SJSA1 (cell line): ENCODE results near the gene GRIN2B. TPM values are rescaled to one million over a fixed set of nuclear protein-coding genes. Genes with fewer than 3 reads are reported as not detected.

Experiments
- DNase-seq, 2 experiments: peaks; one replicate each; pipeline ENCODE4 v3.0.0-alpha.2; 2015 to 2020; ENCODE audit warnings: low spot score in 2 of 2, low read depth in 1 of 2
- H3K27ac ChIP-seq: fragments of 250-450 bp; sonication (Bioruptor Pico); 2 replicates; pipeline ENCODE4 v1.5.1; 2020; ENCODE audit warnings: mild to moderate bottlenecking, moderate library complexity
- H3K27me3 ChIP-seq: fragments of 250-450 bp; sonication (Bioruptor Pico); replicated peaks from 2 replicates; pipeline ENCODE4 v1.5.1; 2020; ENCODE audit warnings: mild to moderate bottlenecking, moderate library complexity
- H3K36me3 ChIP-seq: fragments of 250-450 bp; sonication (Bioruptor Pico); 2 replicates; pipeline ENCODE4 v1.5.1; 2020; ENCODE audit warnings: mild to moderate bottlenecking
- H3K4me1 ChIP-seq: fragments of 250-450 bp; sonication (Bioruptor Pico); replicated peaks from 2 replicates; pipeline ENCODE4 v1.6.1; 2021; ENCODE audit warnings: mild to moderate bottlenecking
- H3K4me3 ChIP-seq: fragments of 250-450 bp; sonication (Bioruptor Pico); 2 replicates; pipeline ENCODE4 v1.5.1; 2020; ENCODE audit warnings: mild to moderate bottlenecking
- H3K9me3 ChIP-seq: fragments of 250-450 bp; sonication (Bioruptor Pico); replicated peaks from 2 replicates; pipeline ENCODE4 v1.5.1; 2020; ENCODE audit warnings: mild to moderate bottlenecking
- total RNA-seq: library from RNA; depleted of rRNA; stranded (reverse); fragments of >200 nt; shearing (Covaris generic); gene quantifications from 2 replicates; pipeline ENCODE4 v1.2.3, GENCODE V29; 2014; rRNA removed

Gene GRIN2B
- not detected in 2 replicates for total RNA-seq

GRCh38 chr12:13981296-13981962 lies at the start of gene GRIN2B:
TSS of gene GRIN2B (minus strand) at chr12:13981602. CDS start at chr12:13866208, 115,394 bp downstream.
- Histone ChIP-seq H3K27me3 (peaks cover 28% of the 10 kb centered on the region), H3K9me3 (no peaks in the 10 kb centered on the region), H3K4me3 (no peak within 1 kb of the TSS), H3K27ac (no peak within 1 kb of the TSS), H3K4me1 (no peaks in the 10 kb centered on the region), H3K36me3 (no peaks in the 10 kb centered on the region)
- DNase-seq = no peak

DNA sequence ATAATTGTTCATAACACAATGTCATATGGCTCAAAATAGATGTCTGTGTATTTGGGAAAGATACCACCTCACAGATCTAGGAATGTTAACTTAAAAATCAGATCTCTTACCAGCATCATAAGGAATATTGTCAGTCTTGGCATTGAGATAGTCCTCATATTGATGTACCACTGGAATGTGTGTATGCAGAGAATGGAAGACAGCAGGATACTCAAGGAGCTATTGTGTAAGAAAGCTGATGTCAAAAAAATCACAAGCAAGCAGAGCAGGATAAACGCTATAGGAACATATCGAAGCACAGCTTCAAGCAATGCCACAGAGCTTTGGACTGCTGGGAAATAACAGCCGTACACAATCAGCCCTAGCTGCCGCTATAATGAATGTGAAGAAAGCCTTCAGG lies 45.1 kb upstream of the GRIN2B start:
- no peak overlapping the region for H3K27ac ChIP-seq
- no peak overlapping the region for H3K4me3 ChIP-seq
- no peaks in the 10 kb centered on the region for H3K36me3 ChIP-seq
- no peaks in the 10 kb centered on the region for H3K27me3 ChIP-seq
- no peak for DNase-seq
- H3K4me1 ChIP-seq = no peaks in the 10 kb centered on the region
- H3K9me3 ChIP-seq = no peaks in the 10 kb centered on the region

DNA sequence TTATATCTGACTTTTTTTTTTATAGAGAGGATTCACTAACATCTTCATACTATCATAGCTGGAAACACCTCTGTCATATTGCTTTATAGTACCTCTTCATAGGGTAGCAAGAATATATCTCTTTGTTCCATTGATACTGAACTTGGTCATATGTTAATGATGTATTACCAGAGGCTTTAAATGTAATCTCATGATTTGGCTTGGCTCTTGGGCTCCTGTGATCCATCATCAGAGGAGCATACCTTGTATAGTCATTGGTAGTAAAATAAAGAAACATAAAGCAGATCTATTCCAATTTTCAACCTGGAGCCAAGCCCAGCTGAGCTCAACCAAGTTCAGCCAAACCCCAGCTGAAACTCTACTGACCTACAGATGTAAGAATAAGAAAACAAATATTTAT lies 43.2 kb upstream of the GRIN2B start:
- H3K4me1 ChIP-seq = no peaks in the 10 kb centered on the region
- no peaks in the 10 kb centered on the region for H3K9me3 ChIP-seq
- H3K27me3 ChIP-seq = no peaks in the 10 kb centered on the region
- H3K27ac ChIP-seq = no peak overlapping the region
- no peak for DNase-seq
- no peak overlapping the region for H3K4me3 ChIP-seq
- no peaks in the 10 kb centered on the region for H3K36me3 ChIP-seq

- DNase-seq = no peak
- no peak overlapping the region for H3K27ac ChIP-seq
- H3K4me3 ChIP-seq = no peak overlapping the region
- no peaks in the 10 kb centered on the region for H3K4me1 ChIP-seq
- H3K27me3 ChIP-seq = no peaks in the 10 kb centered on the region
- no peaks in the 10 kb centered on the region for H3K9me3 ChIP-seq
- no peaks in the 10 kb centered on the region for H3K36me3 ChIP-seq
These were observed 36.7 kb upstream of the GRIN2B start for GRCh38 chr12:14018080-14018479.

GRCh38 chr12:14010989-14011388 lies 29.6 kb upstream of the GRIN2B start:
- Histone ChIP-seq H3K27ac (no peak overlapping the region), H3K9me3 (no peaks in the 10 kb centered on the region; the same call in 1 of the 2 replicates), H3K4me3 (no peak overlapping the region), H3K27me3 (no peaks in the 10 kb centered on the region), H3K36me3 (no peaks in the 10 kb centered on the region), H3K4me1 (no peaks in the 10 kb centered on the region)
- DNase-seq = no peak

- H3K4me3 ChIP-seq = no peak overlapping the region
- DNase-seq = no peak
- H3K27ac ChIP-seq = no peak overlapping the region
- no peaks in the 10 kb centered on the region for H3K4me1 ChIP-seq
- no peaks in the 10 kb centered on the region; the same call in 1 of the 2 replicates for H3K9me3 ChIP-seq
- H3K27me3 ChIP-seq = no peaks in the 10 kb centered on the region
- no peaks in the 10 kb centered on the region for H3K36me3 ChIP-seq
These were observed 26.2 kb upstream of the GRIN2B start for GRCh38 chr12:14007639-14008038.

DNA sequence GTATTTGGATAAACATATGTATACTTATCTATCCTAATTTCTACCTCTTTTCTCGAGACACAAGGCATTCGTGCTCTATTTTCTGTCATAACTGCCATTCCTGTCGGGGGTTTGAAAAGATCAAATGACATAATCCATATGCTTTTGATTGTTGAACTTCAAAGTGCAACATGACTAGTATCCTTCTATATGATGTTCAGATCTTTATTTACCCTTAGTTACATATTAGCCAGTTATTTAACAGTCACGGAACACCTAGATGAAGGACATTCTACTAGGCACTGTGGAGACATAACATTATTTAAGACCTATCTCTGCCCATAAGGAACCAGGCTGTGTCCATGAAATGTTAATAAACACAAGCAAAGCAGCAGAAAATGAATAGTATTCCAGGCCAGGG lies 11.2 kb upstream of the GRIN2B start:
- Histone ChIP-seq H3K4me1 (no peaks in the 10 kb centered on the region), H3K36me3 (no peaks in the 10 kb centered on the region), H3K27me3 (no peaks in the 10 kb centered on the region), H3K27ac (no peak overlapping the region), H3K4me3 (no peak overlapping the region), H3K9me3 (no peaks in the 10 kb centered on the region)
- no peak for DNase-seq

DNA sequence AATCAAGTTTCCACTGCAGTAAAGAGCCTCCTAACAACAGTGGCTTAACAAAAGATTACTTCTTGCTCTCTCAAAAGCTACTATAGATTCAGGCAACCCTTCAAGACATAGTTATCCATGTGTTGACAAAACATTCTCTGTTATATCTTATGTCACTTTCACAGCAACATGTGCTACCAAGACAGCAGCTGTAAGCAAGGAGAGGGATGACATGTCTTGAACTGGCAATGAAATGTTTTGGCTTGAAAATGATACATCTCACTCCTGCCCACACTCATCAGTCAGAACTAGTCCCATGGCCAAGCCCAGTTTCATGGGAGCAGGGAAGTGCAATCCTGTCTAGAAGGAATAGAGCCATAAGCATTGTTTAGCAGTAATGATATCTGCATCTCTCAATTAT lies 10.7 kb upstream of the GRIN2B start:
- Histone ChIP-seq H3K36me3 (no peaks in the 10 kb centered on the region), H3K4me1 (no peaks in the 10 kb centered on the region), H3K27ac (no peak overlapping the region), H3K27me3 (no peaks in the 10 kb centered on the region), H3K9me3 (no peaks in the 10 kb centered on the region), H3K4me3 (no peak overlapping the region)
- DNase-seq = no peak

DNA sequence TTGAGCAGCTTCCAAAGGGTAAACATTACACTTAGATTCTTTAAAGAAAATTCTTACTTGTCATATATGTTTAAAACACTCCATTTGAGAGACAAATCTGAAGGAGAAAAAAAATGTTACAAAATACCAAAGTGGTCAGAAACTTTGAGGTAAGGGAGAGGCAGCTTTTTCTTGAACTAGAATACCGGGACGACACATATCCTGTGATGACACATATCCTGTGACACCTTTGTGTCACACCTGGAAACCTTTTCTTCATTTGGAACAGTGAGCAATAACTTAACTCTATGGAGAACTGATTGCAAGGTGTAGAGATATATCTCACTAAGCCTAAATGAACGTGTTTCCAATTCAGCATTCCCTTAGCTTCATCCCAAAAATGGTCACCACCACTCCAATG lies 4.6 kb upstream of the GRIN2B start:
- Histone ChIP-seq H3K4me3 (no peak overlapping the region), H3K27me3 (peaks cover 14% of the 10 kb centered on the region), H3K4me1 (no peaks in the 10 kb centered on the region), H3K27ac (no peak overlapping the region), H3K36me3 (no peaks in the 10 kb centered on the region), H3K9me3 (no peaks in the 10 kb centered on the region)
- no peak for DNase-seq

GRCh38 chr12:13981990-13982389 lies 588 bp upstream of the GRIN2B start:
- Histone ChIP-seq H3K4me3 (no peak overlapping the region), H3K36me3 (no peaks in the 10 kb centered on the region), H3K27me3 (peaks cover 28% of the 10 kb centered on the region), H3K9me3 (no peaks in the 10 kb centered on the region), H3K4me1 (no peaks in the 10 kb centered on the region), H3K27ac (no peak overlapping the region)
- DNase-seq = no peak

DNA sequence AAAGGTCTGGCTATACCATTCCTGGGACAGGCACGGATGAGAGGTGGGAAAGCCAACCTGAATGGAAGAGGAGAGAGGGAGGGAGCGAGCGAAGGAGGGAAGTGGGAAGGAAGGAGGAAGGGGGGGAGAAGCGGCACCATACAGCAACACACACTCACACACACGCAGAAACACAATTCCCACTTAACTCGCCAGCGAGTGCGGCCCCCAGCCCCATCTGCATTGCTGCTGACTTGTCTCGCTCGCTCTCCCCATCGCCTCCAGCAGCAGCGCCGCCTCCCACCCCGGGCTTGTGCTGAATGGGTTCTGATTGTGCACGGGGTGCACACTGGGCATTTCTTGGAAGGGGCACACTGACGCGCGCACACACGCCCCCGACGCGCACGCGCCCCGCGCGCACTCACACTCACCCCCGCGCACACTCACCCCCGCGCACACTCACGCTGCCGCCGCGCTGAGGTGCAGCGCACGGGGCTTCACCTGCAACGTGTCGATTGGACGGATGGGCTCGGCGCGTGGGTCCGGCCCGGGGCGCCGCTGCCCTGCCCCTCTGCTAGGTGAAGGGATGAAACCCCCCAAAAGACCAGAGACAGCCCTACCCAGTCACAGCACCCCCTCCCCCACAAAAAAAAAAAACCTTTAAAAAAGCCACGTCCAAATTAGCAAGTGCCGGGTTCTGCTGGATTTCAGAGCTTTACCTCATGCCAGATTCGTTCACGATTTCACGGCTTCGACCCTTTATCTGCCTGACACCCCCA lies 685 bp downstream of the GRIN2B start:
- Histone ChIP-seq H3K4me1 (no peaks in the 10 kb centered on the region), H3K27ac (no peak overlapping the region), H3K27me3 (peaks cover 28% of the 10 kb centered on the region), H3K9me3 (no peaks in the 10 kb centered on the region), H3K4me3 (no peak overlapping the region), H3K36me3 (no peaks in the 10 kb centered on the region)
- no peak for DNase-seq

DNA sequence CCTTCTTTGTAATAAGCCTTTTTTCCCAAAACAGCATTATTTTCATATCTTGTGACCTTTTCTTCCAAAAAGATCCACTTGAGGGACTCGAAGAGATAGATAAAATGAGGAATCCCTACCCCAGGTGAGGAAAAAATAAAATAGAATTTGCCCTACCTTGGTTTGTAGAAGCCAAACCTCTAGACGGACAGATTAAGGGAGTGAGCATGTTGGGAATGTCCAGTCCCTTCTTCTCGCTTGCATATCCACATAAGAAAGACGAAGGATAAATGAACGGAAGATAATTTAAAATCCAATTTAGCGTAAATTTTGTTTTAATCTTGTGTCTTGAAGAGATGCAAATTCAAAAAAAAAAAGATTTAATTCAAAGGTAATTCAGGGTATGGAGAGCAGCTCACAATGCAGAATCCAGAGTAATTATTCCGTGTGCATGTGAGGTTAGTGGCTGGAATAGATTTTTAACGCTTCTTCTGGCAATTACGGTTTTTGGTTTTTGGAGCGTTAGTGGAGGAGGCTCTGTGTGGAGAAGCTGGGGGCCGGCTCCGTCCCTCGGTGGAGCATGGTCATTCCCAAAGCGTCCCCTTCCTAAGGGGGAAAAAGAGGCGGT lies 1.5 kb downstream of the GRIN2B start:
- Histone ChIP-seq H3K4me1 (no peaks in the 10 kb centered on the region), H3K9me3 (no peaks in the 10 kb centered on the region), H3K27ac (no peak overlapping the region), H3K36me3 (no peaks in the 10 kb centered on the region), H3K27me3 (peaks cover 28% of the 10 kb centered on the region), H3K4me3 (no peak overlapping the region)
- DNase-seq = no peak

GRCh38 chr12:13978876-13979275 lies 2.5 kb downstream of the GRIN2B start:
- H3K9me3 ChIP-seq = no peaks in the 10 kb centered on the region

GRCh38 chr12:13976880-13977279 lies 4.5 kb downstream of the GRIN2B start:
- no peak for DNase-seq

More at GRCh38 chr12:13978876-13979275, 2.5 kb downstream of the GRIN2B start:
- no peak overlapping the region for H3K27ac ChIP-seq
- no peaks in the 10 kb centered on the region for H3K36me3 ChIP-seq
- DNase-seq = no peak
- no peak overlapping the region for H3K4me3 ChIP-seq
- no peaks in the 10 kb centered on the region for H3K4me1 ChIP-seq
- H3K27me3 ChIP-seq = peaks cover 26% of the 10 kb centered on the region

More at GRCh38 chr12:13976880-13977279, 4.5 kb downstream of the GRIN2B start:
- H3K27ac ChIP-seq = no peak overlapping the region
- H3K36me3 ChIP-seq = no peaks in the 10 kb centered on the region
- peaks cover 17% of the 10 kb centered on the region for H3K27me3 ChIP-seq
- no peaks in the 10 kb centered on the region for H3K4me1 ChIP-seq
- no peaks in the 10 kb centered on the region for H3K9me3 ChIP-seq
- no peak overlapping the region for H3K4me3 ChIP-seq
